Body of pancreas (tissue), 4 donors: ENCODE measurements around the gene CPNE5.

Experiments used
- POLR2A ChIP-seq, 3 donors: fragments of 450-650 bp; IDR thresholded peaks; one replicate each; pipeline ENCODE4 v1.6.1; 2016; ENCODE audit warnings: antibody characterized with exemption in 3 of 3, mild to moderate bottlenecking in 2 of 3
- TF ChIP-seq, protein P1 (sequence below), 7 experiments: fragments of 450-650 bp in 4 of 7; fragments of 200-600 bp in 3 of 7; sonication (generic) in 3 of 7; IDR thresholded peaks; one replicate each; pipeline ENCODE4 v1.5.1; 2016 to 2019; ENCODE audit warnings: antibody characterized with exemption in 7 of 7

DNA sequence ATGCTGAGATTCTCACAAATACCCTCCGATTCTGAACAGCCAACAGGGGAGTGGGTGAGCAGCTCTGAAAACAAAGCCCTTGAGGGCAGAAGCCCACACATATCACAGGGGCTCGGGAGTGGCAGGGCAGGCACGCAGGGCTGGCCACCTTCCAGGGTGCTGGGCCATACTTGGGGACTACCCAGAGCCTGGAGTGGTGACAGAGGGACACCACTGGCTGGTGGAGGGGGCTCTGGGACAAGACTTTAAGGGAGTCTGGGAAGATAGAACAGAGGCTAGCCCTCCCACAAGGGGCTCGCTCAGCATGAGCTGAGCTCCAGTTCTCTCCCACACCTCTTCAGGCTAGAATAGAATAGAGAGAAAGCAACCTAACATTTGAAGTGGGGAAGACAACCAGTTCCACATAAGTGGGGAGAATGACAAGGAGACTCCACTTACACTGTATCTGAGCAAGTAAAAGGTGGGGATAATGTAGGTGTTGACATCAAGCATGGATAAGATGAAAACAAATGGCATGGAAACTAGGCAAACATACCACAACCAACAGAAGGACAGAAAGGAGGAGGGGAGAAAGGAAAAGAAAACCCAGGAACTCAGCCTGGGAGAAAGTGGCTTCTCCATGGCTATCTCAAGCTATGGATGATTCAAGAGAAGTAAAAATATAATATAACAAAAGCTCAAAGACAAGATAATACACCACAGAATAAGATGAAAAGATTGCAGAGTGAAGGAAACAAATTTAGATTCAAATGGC lies 28.4 kb upstream of the CPNE5 start:
- TF ChIP-seq, protein P1, sequence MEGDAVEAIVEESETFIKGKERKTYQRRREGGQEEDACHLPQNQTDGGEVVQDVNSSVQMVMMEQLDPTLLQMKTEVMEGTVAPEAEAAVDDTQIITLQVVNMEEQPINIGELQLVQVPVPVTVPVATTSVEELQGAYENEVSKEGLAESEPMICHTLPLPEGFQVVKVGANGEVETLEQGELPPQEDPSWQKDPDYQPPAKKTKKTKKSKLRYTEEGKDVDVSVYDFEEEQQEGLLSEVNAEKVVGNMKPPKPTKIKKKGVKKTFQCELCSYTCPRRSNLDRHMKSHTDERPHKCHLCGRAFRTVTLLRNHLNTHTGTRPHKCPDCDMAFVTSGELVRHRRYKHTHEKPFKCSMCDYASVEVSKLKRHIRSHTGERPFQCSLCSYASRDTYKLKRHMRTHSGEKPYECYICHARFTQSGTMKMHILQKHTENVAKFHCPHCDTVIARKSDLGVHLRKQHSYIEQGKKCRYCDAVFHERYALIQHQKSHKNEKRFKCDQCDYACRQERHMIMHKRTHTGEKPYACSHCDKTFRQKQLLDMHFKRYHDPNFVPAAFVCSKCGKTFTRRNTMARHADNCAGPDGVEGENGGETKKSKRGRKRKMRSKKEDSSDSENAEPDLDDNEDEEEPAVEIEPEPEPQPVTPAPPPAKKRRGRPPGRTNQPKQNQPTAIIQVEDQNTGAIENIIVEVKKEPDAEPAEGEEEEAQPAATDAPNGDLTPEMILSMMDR (IDR thresholded peaks at IDR 0.05) = no peak
- no peak for TF ChIP-seq POLR2A (IDR thresholded peaks at IDR 0.05)
